HEK293 (cell line): ENCODE measurements around the gene MRPS14.

ENCODE experiments used
- CTCF ChIA-PET: fragments of 350-600 bp; formaldehyde crosslinking; extraction: SDS; loops from one replicate; lab custom pipeline; 2021; ENCODE audit warnings: antibody characterized with exemption; lab: Yijun Ruan, JAX
- POLR2A ChIA-PET: fragments of 300-600 bp; formaldehyde crosslinking; extraction: SDS; loops from one replicate; lab custom pipeline; 2020; ENCODE audit warnings: antibody characterized with exemption, inconsistent platforms; lab: Yijun Ruan, JAX
- H3K27ac ChIP-seq: fragments of 200-500 bp; sonication (Bioruptor generic); 2 replicates; pipeline ENCODE4 v1.5.1; 2014; ENCODE audit warnings: low read depth, low read length, control low read depth, inconsistent platforms; ENCODE audit errors: extremely low read depth
- H3K36me3 ChIP-seq, 2 experiments: fragments of 200-500 bp in 1 of 2; sonication (Bioruptor generic) in 1 of 2; 1 replicate in 1 of 2; 2 replicates in 1 of 2; pipeline ENCODE4 v1.5.1; 2014 to 2017; ENCODE audit warnings: inconsistent platforms in 2 of 2, low read length in 2 of 2; ENCODE audit not compliant: control insufficient read depth in 2 of 2, insufficient read depth in 1 of 2
- H3K4me1 ChIP-seq: fragments of 200-500 bp; sonication (Bioruptor generic); 2 replicates; pipeline ENCODE4 v1.5.1; 2014; ENCODE audit warnings: mild to moderate bottlenecking, low read length, inconsistent platforms; ENCODE audit not compliant: control insufficient read depth, insufficient read depth
- H3K4me3 ChIP-seq: 2 replicates; pipeline ENCODE4 v1.5.1; 2011; ENCODE audit warnings: low read depth, mild to moderate bottlenecking, control low read depth, low read length, moderate library complexity
- H3K9me3 ChIP-seq: fragments of 200-500 bp; sonication (Bioruptor generic); 2 replicates; pipeline ENCODE4 v1.5.1; 2014; ENCODE audit warnings: low read depth, low read length, inconsistent platforms; ENCODE audit not compliant: control insufficient read depth, insufficient read depth
- MYNN ChIP-seq: fragments of 450-650 bp; formaldehyde crosslinking; IDR thresholded peaks from 2 replicates; pipeline ENCODE4 v1.5.1; 2016; ENCODE audit warnings: missing biosample characterization, missing genetic modification characterization, borderline replicate concordance
- PATZ1 ChIP-seq: fragments of 450-650 bp; formaldehyde crosslinking; IDR thresholded peaks from 2 replicates; pipeline ENCODE4 v1.5.1; 2016; ENCODE audit warnings: missing biosample characterization, missing genetic modification characterization
- RBAK ChIP-seq: fragments of 450-650 bp; formaldehyde crosslinking; IDR thresholded peaks from 2 replicates; pipeline ENCODE4 v1.5.1; 2016; ENCODE audit warnings: missing biosample characterization, missing genetic modification characterization
- SP3 ChIP-seq: fragments of 450-650 bp; formaldehyde crosslinking; IDR thresholded peaks from 2 replicates; pipeline ENCODE4 v1.5.1; 2016; ENCODE audit warnings: missing biosample characterization, missing genetic modification characterization
- ZBTB49 ChIP-seq: fragments of 450-650 bp; formaldehyde crosslinking; IDR thresholded peaks from 2 replicates; pipeline ENCODE4 v1.5.1; 2016; ENCODE audit warnings: missing biosample characterization, missing genetic modification characterization, low read depth
- ZFHX2 ChIP-seq: fragments of 450-650 bp; formaldehyde crosslinking; conservative IDR thresholded peaks from 2 replicates; pipeline ENCODE4 v1.5.1; 2016; ENCODE audit warnings: missing biosample characterization, missing genetic modification characterization
- ZNF175 ChIP-seq: fragments of 450-650 bp; formaldehyde crosslinking; IDR thresholded peaks from 2 replicates; pipeline ENCODE4 v1.5.1; 2016; ENCODE audit warnings: missing biosample characterization, missing genetic modification characterization
- ZNF223 ChIP-seq: fragments of 450-650 bp; formaldehyde crosslinking; IDR thresholded peaks from 2 replicates; pipeline ENCODE4 v1.5.1; 2016; ENCODE audit warnings: missing biosample characterization, missing genetic modification characterization
- ZNF302 ChIP-seq: fragments of 450-650 bp; formaldehyde crosslinking; IDR thresholded peaks from 2 replicates; pipeline ENCODE4 v1.5.1; 2016; ENCODE audit warnings: missing biosample characterization, missing genetic modification characterization, low read depth
- ZNF473 ChIP-seq: fragments of 450-650 bp; formaldehyde crosslinking; IDR thresholded peaks from 2 replicates; pipeline ENCODE4 v1.5.1; 2017; ENCODE audit warnings: missing biosample characterization, missing genetic modification characterization
- ZNF549 ChIP-seq: fragments of 450-650 bp; IDR thresholded peaks from 2 replicates; pipeline ENCODE4 v1.5.1; 2018; ENCODE audit warnings: missing biosample characterization, missing genetic modification characterization, mild to moderate bottlenecking, inconsistent platforms, moderate library complexity
- ZNF585B ChIP-seq: fragments of 450-650 bp; formaldehyde crosslinking; IDR thresholded peaks from 2 replicates; pipeline ENCODE4 v1.5.1; 2016; ENCODE audit warnings: missing biosample characterization, missing genetic modification characterization
- ZNF664 ChIP-seq: fragments of 450-650 bp; formaldehyde crosslinking; IDR thresholded peaks from 2 replicates; pipeline ENCODE4 v1.5.1; 2016; ENCODE audit warnings: missing biosample characterization, missing genetic modification characterization
- ZNF785 ChIP-seq: fragments of 450-650 bp; formaldehyde crosslinking; IDR thresholded peaks from 2 replicates; pipeline ENCODE4 v1.5.1; 2016; ENCODE audit warnings: missing biosample characterization, missing genetic modification characterization
- ZNF792 ChIP-seq: fragments of 450-650 bp; formaldehyde crosslinking; IDR thresholded peaks from 2 replicates; pipeline ENCODE4 v1.5.1; 2016; ENCODE audit warnings: missing biosample characterization, missing genetic modification characterization
- TF ChIP-seq, protein P1 (sequence below): fragments of 450-650 bp; formaldehyde crosslinking; IDR thresholded peaks from 2 replicates; pipeline ENCODE4 v1.5.1; 2016; ENCODE audit warnings: missing biosample characterization, missing genetic modification characterization
- TF ChIP-seq, protein P2 (sequence below): sonication (generic); formaldehyde crosslinking; IDR thresholded peaks from 2 replicates; pipeline ENCODE4 v1.8.1; 2022; ENCODE audit warnings: mild to moderate bottlenecking, moderate library complexity, missing genetic modification reagents

MRPS14 gene

DNA sequence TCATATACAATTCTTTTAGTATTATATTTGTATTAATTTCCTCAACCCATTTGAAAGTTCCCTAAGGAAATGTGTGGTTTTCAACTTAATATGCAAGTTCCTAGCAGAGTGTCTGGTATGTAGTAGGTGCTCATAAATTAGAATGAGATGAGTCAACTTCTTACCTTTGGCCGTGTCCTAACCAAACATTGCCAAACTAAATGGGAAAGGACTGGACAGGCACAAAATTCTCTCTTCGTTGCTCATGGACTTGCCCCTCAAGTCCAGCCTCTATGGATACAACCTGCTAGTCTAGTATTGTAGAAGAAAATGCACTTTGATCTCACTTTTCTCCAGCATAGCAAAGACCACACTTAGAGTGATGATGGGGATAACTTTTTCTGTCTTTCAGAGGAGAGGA lies 11.6 kb upstream of the MRPS14 start:
- TF ChIP-seq ZNF302 (tag by site-specific recombination) (no peak), MYNN (tag by site-specific recombination) (no peak), ZNF473 (tag by site-specific recombination) (no peak), SP3 (tag by site-specific recombination) (no peak), ZNF792 (tag by site-specific recombination) (no peak), ZBTB49 (tag by site-specific recombination) (no peak), ZNF549 (no peak), RBAK (tag by site-specific recombination) (no peak), ZNF175 (tag by site-specific recombination) (no peak)
- TF ChIP-seq, protein P1, sequence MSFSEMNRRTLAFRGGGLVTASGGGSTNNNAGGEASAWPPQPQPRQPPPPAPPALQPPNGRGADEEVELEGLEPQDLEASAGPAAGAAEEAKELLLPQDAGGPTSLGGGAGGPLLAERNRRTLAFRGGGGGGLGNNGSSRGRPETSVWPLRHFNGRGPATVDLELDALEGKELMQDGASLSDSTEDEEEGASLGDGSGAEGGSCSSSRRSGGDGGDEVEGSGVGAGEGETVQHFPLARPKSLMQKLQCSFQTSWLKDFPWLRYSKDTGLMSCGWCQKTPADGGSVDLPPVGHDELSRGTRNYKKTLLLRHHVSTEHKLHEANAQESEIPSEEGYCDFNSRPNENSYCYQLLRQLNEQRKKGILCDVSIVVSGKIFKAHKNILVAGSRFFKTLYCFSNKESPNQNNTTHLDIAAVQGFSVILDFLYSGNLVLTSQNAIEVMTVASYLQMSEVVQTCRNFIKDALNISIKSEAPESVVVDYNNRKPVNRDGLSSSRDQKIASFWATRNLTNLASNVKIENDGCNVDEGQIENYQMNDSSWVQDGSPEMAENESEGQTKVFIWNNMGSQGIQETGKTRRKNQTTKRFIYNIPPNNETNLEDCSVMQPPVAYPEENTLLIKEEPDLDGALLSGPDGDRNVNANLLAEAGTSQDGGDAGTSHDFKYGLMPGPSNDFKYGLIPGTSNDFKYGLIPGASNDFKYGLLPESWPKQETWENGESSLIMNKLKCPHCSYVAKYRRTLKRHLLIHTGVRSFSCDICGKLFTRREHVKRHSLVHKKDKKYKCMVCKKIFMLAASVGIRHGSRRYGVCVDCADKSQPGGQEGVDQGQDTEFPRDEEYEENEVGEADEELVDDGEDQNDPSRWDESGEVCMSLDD (tag by site-specific recombination): no peak
- TF ChIP-seq, protein P2, sequence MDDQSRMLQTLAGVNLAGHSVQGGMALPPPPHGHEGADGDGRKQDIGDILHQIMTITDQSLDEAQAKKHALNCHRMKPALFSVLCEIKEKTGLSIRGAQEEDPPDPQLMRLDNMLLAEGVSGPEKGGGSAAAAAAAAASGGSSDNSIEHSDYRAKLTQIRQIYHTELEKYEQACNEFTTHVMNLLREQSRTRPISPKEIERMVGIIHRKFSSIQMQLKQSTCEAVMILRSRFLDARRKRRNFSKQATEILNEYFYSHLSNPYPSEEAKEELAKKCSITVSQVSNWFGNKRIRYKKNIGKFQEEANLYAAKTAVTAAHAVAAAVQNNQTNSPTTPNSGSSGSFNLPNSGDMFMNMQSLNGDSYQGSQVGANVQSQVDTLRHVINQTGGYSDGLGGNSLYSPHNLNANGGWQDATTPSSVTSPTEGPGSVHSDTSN: no peak
- no peaks in the 10 kb centered on the region for H3K4me1 ChIP-seq
- POLR2A ChIA-PET: no interaction called here
- no peak overlapping the region for H3K4me3 ChIP-seq
- no peak overlapping the region for H3K27ac ChIP-seq
- H3K9me3 ChIP-seq: no peaks in the 10 kb centered on the region
- no peaks in the 10 kb centered on the region for H3K36me3 ChIP-seq
- CTCF ChIA-PET: no interaction called here

DNA sequence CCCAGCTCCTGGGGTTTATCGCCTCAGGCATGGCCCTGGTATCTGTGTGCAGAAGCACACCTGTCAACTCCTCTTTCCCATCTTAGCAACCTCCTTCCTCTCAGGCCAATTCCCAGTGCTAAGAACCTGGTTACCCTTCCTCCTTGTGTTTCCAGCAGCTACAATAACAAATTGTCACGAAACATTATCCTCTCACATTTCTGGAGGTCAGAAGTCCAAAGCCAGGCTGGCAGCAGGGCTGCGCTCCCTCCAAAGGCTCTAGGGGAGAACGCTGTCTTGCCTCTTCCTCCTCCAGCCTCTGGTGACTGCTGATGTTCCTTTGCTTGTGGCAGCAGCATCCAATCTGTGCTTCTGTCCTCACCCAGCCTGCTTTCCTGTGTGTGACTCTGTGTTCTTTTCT lies 10.7 kb upstream of the MRPS14 start:
- H3K36me3 ChIP-seq: no peaks in the 10 kb centered on the region

More for the DNA sequence above, 10.7 kb upstream of the MRPS14 start:
- Histone ChIP-seq H3K4me1 (no peaks in the 10 kb centered on the region), H3K9me3 (no peaks in the 10 kb centered on the region), H3K27ac (no peak overlapping the region), H3K4me3 (no peak overlapping the region)
- no peak for TF ChIP-seq ZNF175 (tag by site-specific recombination)
- no peak for TF ChIP-seq ZFHX2 (tag by site-specific recombination)
- TF ChIP-seq ZNF223 (tag by site-specific recombination): no peak
- no peak for TF ChIP-seq ZNF664 (tag by site-specific recombination)
- TF ChIP-seq PATZ1 (tag by site-specific recombination): no peak
- TF ChIP-seq ZNF585B (tag by site-specific recombination): no peak
- no peak for TF ChIP-seq ZNF785 (tag by site-specific recombination)
- ChIA-PET POLR2A (no interaction called here), CTCF (interaction anchor here (3.6 kb wide), 1 partner anchor 91 kb away, joined by 22 read pairs; no protein-coding TSS in a partner anchor)
